Vagina (tissue), 2 donors: Measurements from ENCODE around the gene TMCO6.
"Not testable (repeated sequence)": the region's sequence is repeated elsewhere in the genome, so short reads cannot be mapped to it uniquely, and the experiment has no call there.

ENCODE experiments used
- CTCF ChIP-seq, 3 experiments: fragments of 450-650 bp in 2 of 3; fragments of 200-600 bp in 1 of 3; sonication (generic) in 1 of 3; IDR thresholded peaks; one replicate each; pipeline ENCODE4 v1.5.1; 2017 to 2019; ENCODE audit warnings: antibody characterized with exemption in 3 of 3, mild to moderate bottlenecking in 2 of 3, moderate library complexity in 2 of 3
- POLR2A ChIP-seq, 2 donors: fragments of 450-650 bp; IDR thresholded peaks; one replicate each; pipeline ENCODE4 v1.6.1; 2017; ENCODE audit warnings: antibody characterized with exemption in 2 of 2, mild to moderate bottlenecking in 2 of 2, moderate library complexity in 2 of 2
- POLR2AphosphoS5 ChIP-seq, 2 donors: sonication (generic); formaldehyde crosslinking; IDR thresholded peaks; one replicate each; pipeline ENCODE4 v1.9.0; 2017; ENCODE audit warnings: antibody characterized with exemption in 2 of 2, mild to moderate bottlenecking in 2 of 2, low read depth in 1 of 2; ENCODE audit not compliant: insufficient read depth in 1 of 2

- not testable (repeated sequence) for TF ChIP-seq POLR2AphosphoS5 (IDR thresholded peaks at IDR 0.05; ENCODE audit: insufficient read depth in 1 of 2, low read depth in 1 of 2); CTCF (IDR thresholded peaks at IDR 0.05); POLR2A (IDR thresholded peaks at IDR 0.05)
These were observed 46.2 kb upstream of the TMCO6 start for GRCh38 chr5:140593070-140593469.
